ENCODE measurements around the gene GFI1.
"Not testable (repeated sequence)": the region's sequence is repeated elsewhere in the genome, so short reads cannot be mapped to it uniquely, and the experiment has no call there.

Gene GFI1

DNA sequence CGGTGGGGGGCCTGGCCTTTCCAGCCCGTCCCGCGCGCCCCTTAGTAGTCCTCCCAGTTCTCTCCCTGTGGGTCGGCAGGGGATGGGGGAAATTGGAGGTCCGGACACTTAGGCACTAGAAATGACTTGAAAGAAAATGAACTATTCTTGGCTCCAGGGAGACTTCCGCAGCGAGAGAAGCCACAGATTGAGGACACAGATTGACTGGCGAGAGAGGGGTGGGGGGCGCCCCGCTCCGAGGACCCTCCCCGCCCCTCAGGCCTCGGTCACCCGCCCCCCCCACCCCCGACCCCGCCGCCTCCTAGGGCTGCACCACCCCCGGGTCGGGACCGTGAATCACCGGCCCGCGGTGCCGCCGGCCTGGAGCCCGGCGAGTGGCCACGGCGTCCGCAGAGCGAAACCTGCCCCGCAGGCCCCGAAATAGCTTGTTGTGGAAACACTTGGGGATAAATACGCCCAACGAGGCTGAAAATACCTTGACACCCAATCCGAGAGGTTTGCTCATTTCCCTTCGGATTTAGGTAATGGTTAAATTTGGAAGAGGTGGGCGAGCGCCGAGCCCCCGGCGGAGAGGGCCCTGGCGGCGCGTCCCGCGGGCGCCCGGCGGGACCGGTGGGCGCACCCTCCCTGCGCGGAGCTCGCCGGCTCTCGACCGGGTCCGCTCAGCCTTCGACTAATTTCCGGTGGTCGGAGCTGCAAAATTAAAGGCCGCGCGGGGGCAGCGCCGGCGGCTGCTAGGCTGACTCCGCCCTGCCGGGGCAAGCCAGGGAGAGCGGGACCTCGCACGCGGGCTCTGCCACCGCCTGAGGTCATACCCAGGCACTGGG, at the start of gene GFI1:
Gene GFI1 (minus strand): TSS at position 675 of the 827 bp plus-strand sequence. CDS start 3,438 bp downstream, outside the sequence.
- DNase-seq = peak; percentile 85

DNA sequence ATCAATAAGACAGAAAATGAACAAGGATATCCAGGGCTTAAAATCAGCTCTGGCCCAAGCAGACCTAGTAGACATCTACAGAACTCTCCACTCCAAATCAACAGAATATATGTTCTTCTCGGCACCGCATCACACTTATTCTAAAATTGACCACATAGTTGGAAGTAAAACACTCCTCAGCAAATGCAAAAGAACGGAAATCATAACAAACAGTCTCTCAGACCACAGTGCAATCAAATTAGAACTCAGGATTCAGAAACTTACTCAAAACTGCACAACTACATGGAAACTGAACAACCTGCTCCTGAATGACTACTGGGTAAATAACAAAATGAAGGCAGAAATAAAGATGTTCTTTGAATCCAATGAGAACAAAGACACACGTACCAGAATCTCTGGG, 45.6 kb upstream of the GFI1 start:
- not testable (repeated sequence) for DNase-seq

DNA sequence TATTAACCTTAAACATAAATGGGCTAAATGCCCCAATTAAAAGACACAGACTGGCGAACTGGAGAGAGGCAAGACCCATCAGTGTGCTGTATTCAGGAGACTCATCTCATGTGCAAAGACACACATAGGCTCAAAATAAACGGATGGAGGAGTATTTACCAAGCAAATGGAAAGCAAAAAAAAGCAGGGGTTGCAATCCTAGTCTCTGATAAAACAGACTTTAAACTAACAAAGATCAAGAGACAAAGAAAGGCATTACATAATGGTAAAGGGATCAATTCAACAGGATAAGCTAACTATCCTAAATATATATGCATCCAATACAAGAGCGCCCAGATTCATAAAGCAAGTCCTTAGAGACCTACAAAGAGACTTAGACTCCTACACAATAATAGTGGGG, 45.2 kb upstream of the GFI1 start:
- not testable (repeated sequence) for DNase-seq

DNA sequence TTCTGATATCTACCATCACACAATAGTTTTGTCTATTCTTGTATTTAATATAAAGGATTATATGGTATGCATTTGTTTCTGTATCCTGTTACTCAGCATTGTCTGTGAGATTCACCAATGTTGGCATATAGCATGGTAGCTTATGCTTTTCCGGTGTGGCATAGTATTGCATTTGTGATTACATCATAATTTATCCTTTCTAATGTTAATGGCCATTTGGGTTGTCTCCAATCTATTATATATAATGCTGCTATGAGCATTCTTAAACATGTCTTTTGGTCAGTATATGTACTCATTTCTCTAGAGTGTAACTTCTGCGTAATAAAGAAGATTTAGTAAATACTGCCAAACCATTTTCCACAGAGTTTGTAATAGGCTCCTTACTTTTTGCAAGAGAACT, 40.9 kb upstream of the GFI1 start:
- DNase-seq = no peak

DNA sequence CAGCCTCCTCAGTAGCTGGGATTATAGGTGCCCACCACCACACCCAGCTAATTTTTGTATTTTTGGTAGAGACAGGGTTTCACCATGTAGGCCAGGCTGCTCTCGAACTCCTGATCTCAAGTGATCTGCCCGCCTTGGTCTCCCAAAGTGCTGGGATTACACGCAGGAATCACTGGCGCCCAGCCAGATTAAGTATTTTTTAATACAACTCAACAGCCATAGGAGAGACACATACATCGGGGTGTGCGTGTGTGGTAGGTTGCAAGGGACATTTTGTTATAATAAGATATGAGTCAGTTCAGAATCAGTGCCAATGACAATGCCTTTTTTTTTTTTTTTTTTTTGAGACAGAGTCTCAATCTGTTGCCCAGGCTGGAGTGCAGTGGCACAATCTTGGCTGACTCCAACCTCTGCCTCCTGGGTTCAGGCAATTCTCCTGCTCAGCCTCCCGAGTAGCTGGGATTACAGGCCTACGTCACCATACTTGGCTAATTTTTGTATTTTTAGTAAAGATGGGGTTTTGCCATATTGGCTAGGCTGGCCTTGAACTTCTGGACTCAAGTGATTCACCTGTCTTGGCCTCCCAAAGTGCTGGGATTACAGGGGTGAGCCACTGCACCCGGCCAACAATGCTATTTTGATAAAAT, 38.3 kb upstream of the GFI1 start:
- not testable (repeated sequence) for DNase-seq

DNA sequence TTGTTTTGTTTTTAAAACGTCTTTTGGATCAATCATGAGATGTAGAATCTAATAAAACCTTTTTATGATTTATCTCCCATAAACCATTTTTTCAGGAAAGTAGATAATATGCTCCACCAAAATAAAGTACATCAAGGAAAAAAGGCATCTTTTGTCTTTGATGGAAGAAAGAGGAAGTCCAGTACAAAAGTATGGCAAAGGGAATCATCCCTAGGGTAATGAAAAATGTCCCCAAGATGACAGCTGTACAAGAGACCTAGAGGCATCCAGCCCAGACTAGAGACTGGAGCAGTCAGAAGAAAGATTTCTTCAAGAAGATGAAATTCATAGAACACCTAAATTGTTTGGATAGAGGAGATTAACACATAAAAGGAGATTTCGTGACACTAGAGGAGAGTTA, 32.3 kb upstream of the GFI1 start:
- DNase-seq = no peak

DNA sequence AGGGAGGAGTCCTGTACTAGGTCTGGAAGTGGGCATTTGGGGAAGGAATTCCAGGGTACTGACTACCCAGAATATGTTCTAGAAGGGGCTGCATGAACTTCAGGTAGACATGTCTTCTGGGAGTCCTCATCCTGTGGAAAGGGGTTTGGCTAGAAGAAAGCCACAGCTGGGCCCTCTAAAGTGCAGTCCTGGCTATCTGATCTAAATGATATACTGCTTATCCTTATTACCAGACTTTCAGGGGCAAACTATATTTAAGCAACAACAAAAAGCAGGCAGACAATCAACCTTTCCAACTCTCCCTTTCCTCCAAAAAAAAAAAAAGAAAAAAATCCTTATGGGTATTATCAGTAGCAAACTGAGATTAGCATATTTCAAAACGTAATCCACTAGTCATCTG, 29.8 kb upstream of the GFI1 start:
- DNase-seq = no peak

DNA sequence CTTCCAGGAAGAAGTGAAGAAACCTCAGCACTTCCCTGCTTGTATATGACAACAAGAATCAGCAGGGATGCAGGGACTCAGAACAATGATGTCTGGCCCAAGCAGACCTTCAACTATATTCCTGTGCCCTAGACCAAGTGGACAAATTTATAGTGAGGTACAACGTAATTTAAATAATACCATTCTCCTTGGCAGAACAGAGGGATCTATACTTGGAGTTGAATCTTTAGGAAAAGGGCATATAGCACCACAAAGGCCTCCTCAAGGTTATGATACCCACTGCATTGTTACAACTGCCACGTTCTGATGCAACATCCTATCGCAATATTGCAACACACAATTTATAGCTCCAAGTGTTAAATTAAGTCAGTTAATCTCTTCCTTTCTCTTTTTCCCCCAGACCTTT, 29.1 kb upstream of the GFI1 start:
- DNase-seq = no peak

DNA sequence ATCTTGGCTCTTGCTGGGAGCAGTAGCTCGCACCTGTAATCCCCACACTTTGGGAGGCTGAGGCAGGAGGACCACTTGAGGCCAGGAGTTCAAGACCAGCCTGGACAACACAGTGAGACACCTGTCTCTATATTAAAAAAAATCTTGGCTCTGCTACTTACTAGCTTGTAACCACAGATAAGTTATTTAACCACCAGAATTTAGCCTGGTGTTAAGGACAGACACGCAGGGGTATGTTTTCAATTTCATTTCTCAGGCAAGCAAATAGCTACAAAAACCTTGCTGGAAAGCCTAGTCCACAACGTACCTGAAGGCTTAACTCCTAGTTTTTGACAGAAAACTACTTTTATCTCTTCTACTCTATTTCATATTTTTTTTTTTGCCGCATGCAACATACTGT, 24.8 kb upstream of the GFI1 start:
- no peak for DNase-seq

DNA sequence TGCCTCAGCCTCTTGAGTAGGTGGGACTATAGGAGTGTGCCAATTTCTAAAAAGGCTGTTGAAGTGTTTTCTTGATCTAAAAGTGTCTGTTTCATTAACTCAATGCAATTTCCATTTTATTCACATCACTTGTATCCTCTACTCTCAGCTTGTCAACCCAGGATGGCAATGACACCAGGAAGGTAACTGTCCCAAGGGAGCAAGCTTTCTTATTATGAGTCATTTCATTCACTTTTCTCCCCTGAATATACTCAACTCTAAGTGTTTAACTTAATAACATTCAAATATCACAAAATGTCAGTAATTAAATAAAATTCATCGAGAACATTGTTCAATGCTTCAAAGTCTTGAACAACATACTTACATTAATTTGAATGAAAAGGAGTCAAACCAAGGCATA, 22.9 kb upstream of the GFI1 start:
- no peak for DNase-seq

DNA sequence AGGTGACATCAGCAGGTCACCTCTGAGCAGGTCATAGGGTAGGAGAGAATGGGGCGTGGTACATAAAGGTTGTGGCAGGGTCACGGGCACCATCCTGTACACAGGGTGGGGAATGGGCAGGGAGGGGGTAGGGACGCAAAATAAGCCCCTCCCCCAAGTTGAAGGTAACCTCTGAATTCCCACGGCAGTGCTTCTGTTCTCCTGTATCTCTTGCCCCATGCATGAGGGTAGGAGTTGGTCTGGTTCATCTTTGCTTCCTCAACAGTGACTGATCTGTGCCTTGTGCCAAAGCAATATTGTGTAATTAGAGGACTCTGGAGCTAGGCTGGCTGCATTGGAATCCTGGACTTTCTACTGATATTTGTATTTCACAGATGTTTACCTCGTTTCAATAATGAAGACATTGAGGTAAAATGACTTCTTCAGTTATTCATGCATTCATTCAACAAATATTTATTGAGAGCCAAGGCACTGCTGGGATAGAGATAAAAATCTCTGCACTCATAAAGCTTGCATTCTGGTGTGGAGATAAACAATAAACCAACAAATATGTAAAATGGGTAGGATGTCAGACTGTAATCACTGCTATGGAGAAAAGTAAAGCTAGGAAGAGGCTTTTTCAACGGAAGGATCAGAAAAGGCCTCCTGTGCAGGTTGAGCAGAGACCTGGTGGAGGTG, 18.4 kb upstream of the GFI1 start:
- DNase-seq = no peak

DNA sequence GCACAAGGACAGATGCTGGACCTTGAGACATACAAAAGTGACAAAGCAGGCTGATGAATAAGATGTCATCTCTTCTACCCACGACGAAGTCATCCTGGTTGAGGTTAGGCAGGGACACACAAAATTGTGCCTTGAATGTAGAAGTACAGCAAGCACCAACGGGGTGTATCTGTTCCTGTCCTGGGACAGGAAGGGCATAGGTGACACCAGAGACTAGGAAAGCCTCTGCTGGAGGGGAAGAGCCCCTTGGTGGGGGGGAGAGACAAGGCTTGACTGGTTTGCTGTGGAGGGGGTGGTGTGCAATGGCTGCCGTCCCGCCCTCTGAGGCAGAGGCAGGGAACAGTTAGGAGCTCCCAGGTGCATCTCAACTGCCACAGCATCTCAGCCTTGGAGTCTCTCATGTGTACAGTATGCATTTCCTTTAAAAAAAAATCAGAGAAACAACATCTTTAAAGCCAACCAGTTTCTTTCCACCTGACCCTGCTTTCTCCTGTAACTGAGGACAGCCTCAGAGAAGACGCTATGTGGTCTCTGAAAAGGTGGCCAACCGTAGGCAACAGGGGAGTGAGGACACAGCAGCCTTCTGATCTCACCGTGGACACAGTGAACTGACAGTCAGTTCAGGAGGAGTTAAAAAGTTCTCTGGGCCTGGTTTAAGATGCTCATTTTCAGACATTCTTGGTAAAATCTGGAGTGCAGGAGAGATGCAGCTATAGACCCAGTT, 17.7 kb upstream of the GFI1 start:
- DNase-seq = no peak

DNA sequence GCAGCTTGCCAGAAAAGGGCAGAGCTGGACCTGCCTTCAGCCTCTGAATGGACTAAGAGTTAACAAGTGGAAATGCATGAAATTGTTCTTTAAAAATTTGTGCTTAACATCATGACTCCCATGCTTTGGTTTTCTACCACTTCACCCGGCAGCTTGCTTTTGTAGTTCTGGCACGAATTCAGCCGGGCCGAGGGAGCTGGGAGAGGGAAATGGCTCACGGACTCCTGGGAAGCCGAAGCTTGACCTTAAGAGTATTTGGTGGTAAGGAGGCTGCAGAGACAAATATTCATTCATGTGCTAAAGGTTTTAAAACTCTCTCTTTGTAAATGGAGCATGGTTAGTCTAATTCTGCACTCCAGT, 17.2 kb upstream of the GFI1 start:
- DNase-seq = no peak

DNA sequence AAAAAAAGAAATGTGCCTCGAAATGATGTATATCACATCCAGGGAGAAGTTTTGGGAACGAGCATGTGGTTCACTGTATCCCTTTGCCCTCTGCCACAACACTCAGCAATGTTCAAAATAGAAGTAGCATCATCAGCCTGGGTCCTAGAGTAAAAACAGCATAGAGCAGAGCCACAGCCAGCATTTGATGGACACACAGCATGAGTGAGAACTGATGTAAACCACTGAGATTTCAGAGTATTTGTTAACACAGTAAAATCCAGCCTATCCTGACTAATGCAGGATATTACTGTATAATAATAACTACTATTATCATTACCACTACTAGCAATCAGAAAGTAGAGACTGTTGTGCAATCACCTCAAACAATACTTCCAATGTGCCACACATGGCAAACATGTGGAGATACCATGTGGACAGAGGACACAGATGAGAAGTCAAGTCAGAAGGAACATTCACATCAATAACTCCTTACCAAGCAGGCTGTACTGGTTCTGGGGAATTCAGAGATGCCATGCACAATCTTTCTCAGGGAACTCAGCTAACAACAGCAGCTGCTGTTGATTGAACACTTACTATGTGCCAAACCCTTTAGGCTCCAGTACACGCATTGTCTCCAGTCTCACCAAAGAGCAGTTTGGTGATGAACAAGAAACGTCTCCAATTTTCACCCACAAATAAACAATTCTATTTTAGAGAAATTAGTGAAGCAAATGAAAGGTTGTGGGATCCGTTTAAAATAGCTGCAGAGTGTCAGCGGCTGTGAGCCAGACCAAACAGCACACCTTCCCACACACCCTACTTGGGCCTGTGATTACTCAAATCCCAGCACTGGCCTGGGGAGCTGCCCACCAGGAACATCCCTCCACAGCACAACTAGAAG, 16.6 kb upstream of the GFI1 start:
- DNase-seq = no peak

DNA sequence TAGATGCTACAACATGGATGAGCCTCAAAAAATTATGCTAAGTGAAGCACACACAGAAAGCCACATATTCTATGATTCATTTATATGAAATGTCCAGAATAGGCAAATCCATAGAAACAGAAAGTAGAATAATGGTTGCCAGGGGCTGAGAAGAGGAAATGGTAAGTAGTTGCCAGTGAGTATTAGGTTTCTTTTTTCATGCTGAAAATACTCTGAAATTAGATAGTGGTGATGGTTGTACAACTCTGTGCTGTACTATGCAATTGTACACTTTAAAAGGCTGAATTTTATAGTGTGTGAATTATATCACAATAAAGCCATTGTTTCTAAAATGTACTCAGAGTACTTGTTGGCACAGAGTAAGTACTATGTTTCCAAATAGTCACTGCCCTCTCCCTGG, 15.5 kb upstream of the GFI1 start:
- no peak for DNase-seq

DNA sequence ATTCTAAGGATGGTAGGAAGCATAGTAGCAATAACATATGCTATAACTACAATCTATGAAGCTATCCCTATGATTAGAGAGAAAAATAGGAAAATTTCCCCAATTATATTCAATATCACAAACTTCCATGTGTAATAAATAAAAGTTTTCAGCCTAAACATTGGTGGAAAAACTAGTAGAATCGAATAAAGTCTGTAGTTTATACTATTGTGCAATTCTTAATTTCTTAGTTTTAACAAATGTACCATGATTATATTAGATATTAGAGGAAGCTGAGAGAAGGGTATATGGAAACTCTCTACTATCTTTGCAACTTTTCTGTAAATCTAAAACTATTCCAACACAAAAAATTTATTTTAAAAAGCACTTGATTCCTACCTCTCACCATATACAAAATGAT, 13.8 kb upstream of the GFI1 start:
- DNase-seq = no peak

DNA sequence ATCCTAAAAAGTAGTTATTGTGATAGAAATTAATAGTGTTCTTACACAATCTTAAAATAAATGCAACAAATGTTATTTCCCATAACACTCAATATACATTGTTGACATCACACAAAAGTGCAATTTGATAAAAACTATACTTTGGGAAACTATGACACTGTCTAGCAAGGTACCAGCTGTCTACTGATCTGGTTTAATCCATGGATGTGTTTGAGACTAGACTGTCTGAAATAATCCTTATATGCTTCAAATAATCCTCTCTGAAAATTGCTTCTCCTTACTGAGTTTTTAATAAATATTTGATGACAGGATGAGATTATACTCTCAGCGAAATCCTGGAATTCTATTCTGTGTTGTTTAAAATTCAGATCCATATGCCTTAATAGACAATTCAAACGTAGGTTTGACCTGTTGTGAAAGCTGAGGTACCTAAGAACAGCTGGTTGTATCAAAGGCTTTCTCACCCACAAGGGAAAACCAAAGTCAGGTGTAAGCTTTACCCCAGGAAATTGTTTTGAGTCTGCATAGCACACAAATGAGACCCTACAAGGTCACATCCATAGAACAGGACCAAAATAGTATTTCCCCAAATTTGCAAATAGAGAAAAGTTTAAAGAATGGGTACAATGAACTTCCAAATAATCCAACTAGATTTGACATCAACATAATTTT, 8.8 kb upstream of the GFI1 start:
- no peak for DNase-seq

DNA sequence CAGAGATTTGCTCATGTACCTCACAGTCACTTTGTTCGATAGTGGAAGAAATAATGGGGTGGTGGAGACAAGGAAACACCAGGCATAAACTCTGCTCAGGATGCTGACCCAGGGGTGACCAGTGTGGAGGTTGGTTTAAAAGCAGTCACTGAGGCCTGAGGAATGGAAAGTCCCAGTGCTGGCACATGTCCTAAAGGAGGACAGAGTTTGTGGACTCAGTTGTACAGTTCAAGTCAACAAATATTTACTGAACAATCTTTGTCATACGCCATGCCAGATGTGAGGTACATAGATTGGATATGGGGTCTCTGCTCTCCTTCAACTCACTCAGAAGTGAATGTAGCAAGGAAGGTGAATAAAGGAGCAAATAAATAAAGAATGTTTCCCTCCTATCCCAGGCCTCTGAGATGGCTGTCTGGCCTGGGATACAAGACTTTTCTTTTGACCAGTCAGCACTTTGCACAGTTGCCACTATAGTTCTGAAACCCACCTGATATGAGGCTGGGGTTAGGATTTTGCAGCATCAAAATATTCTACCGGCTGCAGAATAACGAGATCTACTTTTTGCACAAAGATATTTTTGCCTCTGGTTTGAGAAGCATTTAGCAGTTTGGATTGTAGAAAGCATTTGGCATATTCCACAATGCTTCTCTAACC, 7.9 kb upstream of the GFI1 start:
- no peak for DNase-seq

DNA sequence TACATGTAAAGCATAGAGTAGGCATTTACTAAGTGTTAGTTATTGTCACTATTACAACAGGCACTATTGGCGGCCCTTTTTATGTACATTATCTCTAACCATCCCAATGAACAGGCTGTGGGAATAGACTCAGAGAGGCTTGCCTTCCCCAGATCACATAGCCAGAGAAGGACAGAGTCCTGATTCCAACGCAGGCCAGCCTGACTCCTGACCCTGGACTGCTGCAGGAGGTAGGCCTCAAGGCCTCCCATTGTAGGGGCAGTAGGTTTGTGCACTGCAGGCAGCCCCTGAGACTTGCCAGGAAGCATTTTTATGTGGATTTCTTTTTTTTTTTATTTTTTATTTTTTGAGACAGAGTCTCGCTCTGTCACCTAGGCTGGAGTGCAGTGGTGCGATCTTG, 6.4 kb upstream of the GFI1 start:
- DNase-seq = no peak

DNA sequence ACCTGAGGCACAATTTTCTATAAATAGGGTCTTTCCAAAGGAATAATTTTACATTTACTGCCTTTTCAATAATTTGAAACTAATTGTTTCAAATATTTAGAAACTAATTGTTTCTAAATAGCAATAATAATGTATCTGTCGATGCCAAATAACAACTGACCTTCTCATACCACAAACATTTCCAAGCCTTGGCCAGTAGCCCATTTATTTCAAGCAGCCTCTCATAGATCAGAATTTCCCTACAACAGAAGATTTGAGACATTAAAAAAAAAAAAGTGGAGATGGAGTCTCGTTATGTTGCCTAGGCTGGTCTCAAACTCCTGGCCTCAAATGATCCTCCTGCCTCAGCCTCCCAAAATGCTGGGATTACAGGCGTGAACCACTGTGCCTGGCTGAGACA, 2.1 kb upstream of the GFI1 start:
- no peak for DNase-seq

DNA sequence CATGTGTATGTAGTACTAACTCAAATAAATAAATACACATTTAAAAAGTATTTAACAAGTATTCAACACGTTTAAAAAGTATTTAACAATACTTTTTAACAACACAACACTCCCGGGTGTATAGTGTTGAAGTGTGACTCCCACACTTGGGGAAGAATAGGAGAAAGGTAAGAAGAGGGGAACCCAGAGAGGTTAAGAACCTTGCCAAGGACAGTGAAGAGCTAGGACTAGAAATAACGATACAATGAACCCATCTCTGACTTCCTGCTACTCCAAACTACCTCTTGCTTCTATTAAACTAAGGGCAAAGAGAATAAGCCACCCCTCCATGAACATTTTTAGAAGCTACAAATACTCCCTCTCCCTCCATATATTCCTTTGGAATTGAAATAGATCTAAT, 1.7 kb upstream of the GFI1 start:
- DNase-seq = no peak
